Measurements from ENCODE around the gene C1orf21.

C1orf21 gene

DNA sequence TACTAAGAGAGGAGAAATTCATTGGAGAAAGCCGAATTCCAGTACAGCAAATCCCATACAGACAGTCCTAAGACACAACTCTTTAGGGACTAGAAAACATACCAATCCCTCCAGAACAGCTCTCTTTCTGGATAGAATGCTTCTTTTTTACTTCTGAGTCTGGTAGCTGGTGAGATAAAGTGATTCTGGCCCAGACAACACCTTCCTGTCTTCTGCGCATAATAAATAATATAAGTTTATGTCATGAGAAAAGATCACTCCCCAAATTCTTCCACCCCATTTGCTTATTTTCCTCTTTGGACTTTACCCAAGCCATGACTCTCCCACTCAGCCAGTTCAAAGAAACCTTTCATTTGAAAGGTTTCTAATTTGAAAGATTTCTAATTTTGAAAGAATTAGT, 269.4 kb downstream of the C1orf21 start:
- no peak for DNase-seq (ENCODE audit: low read depth)

DNA sequence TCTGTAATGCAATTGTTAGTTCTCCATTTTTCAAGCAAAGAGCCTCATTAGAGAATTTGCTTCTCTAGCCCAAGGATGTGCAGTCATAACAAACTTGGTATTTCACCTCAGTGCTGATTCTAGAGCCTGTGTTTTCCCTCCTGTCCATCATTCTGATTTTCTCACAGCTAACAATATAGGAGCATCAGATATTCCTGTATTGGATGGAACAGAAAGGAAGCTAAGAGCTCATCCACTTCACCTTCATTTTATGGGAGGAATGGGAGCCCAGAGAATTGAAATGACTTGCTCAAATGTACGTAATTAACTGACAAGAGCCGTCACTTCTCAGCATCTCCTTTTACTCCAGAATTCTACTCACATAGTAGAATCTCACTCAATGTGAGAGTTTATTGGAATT, 271.2 kb downstream of the C1orf21 start:
- DNase-seq (ENCODE audit: low read depth): no peak

DNA sequence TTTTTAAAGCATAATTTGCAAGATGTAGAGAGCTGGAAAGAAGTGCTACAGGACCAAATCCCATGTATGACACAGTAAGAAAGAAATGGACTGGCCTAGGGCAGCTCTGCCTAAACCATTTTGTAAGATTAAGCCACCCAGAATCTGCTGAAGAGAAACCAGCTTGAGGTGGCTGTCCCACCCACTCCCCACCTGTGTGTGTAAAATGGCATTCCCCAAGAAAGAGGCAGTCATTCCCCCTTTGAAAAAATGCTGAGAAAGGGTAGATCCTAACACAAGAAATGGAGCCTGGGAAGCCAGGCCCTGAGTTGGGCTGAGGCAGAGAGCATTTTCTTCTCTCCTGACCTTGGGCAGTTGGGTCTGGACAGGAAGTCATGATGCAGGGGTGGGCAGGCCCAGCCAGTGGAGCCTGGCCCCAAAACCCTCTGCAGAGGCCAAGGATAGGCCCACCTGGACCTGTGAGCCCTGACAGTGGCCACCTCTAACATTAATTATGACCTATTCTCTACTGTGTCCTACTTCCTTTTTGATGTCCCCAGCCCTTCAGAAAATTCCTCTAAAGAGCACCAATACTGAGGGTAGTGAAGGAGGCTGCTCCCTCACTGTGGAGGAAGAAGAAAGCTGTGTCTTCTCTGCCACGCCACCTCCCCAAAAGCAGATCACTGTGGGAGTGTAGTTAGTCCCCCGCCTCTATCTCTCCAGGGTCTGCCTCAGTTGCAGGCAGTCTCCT, 273.8 kb downstream of the C1orf21 start:
- no peak for DNase-seq (ENCODE audit: low read depth)

DNA sequence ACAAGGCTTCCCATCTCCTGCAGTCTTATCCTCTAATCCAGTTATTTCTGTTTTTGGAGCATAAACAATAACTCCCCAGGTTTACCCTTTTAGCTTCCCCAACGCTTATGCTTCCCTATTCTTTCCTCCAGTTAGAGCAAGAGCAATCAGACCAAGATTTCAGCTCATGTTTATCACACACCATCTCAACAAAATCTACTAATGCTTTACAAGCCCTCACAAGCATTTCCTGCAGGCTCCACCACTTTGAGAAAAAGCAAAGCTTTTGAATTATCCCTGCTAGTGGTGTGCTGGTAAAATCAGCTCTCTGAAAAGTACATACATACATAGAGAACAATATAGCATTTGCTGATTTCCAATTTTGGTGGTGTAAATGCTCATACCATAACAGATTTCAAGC, 275.0 kb downstream of the C1orf21 start:
- DNase-seq (ENCODE audit: low read depth): no peak

DNA sequence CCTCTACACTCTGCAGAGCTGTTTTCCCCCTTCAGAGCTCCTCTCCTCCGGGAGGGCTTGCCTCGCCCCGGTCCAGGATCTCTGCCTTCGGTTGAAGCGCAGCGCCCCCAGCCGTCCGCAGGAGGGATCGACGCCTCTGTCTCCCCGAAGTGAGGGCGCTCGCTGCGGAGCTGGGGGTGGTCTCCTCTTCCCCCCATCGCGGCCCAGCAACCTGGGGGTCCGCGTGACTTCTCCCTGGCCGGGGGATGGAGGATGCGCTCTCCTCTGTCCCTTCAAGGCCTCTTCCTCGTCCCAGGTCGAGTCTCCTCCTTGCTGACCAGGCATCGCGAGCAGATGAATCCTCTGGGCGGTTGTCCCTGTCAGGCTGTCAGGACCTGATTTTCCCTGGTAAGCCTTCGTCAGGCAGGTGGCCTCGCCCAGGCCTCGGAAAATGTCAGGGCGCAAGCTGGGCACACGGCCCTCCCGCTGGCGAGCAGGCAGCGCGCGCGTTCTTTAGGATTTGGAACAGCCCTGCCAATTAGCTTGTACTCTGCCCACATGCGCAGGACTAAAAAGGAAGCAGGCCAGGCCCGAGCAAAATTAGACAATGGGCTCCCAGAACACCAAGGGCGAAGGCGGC, 277.3 kb downstream of the C1orf21 start:
- no peak for DNase-seq (ENCODE audit: low read depth)

DNA sequence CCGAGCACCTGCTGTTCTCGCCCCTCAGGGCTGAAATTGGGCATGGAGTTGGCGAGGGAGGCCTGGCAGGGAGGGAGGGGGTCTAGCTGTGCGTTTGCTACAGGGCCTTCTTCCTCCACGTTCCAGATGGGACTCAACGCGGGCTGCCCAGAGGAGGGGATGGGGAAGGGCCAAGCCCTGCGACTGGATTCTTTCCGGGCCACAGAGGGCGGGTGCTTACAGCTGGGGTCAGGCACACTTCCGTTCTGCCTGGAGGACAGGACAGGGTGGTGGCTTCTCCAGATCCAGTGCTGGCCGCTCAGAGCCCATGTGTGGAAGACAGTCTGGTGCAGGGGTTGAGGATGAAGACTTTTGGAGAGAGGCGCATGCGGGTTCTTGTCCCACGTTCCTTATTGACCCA, 277.8 kb downstream of the C1orf21 start:
- DNase-seq (ENCODE audit: low read depth): no peak

DNA sequence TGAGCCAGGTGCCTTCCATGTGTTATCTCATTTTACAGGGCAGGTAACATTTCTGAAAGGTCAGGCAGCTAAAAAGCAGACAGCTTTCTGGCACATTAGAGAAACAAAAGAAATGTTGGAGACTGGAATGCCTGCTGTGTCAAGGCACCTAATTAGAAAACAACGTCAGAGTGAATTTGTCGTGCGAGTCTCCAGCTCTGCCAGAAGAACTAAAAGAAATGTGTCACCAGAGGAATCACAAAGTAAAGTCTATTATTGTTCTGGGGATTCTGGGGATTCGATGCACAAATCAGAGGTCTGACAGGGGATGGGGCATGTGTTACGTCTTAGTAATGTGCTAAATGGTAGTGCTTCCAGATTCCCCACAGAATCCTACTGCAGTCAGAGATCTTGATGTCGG, 278.5 kb downstream of the C1orf21 start:
- DNase-seq (ENCODE audit: low read depth): no peak

DNA sequence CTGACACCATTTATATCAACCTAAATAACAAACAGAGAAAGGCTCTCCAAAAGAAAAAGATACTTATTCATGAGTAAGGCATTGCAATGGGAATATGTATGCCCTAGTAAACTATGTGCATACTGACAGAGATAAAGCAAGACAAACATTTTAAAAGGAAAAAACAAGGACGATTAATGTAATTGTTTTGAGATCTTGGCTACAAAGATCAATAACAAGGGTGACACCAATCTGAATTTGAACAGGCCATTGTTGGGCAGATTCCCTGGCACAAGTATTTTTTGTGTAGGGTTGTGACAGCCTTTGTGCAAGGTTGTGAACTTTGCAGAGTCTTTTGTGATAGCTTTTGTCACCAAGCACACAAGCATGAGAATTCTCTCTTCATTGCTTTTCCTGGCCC, 282.6 kb downstream of the C1orf21 start:
- no peak for DNase-seq (ENCODE audit: low read depth)

DNA sequence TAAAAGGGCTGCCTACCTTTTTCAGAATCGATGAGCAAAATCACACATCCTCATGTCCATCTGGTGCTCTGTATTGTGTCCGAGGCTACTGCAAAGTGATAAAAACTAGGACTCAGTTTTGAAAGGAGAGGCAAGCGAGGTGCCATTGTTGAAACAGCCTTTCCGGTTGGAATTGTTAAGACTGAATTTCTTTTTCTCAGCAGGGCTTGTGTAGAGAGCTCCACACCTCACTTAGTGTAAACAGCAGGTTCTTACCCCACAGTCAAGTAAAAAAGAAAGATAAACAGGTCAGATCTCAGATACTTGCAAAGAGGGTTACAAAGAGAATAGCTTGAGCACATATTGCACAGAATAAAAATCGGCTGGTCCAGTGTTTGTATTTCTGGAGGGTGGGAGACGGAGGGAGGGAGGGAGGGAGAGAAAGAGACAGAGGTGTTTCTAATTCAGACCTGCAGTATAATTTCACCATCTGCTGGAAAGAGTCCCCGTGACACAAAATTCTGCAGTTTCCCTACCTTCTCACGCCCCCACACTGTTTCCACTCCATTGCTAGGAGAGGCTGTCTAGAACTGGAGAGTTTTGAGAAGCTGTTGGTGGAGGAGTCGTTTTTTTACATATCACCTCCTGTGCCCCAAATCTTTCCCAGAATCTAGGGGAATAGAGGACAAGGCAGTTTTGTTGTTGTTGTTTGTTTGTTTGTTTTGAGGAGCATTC, 285.3 kb downstream of the C1orf21 start:
- no peak for DNase-seq (ENCODE audit: low read depth)

DNA sequence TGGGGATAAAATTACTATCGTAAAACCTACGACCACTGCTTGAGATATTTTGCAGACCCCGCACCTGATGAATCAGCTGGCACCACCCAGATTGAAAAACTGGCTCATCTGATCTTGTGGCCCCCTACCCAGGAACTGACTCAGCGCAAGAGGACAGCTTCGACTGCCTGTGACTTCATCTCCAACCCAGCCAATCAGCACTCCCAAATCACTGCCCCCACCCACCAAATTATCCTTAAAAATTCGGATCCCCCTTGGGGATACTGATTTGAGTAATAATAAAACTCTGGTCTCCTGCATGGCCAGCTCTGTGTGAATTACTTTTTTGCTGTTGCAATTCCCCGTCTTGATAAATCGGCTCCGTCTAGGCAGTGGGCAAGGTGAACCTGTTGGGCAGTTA, 286.5 kb downstream of the C1orf21 start:
- DNase-seq (ENCODE audit: low read depth): no peak

DNA sequence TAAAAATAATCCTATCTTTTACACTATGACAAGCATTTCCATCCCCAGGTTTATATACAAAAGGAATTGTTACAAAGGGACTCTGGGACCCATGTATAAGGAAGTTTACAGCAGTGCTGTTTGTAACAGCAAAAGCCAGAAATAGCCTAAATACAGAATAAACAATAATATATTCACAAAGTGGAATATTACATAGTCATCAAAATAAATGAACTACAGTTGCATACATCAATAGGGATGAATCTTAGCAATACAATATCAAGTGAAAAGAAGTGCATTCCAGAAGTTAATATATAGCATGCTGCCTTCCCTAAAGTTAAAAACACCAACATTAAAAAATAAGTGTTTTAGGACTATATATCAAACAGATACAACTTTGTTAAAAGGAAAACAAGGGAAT, 290.5 kb downstream of the C1orf21 start:
- no peak for DNase-seq (ENCODE audit: low read depth)
